Frontal cortex (tissue), 4 donors: ENCODE data around the gene PEX11B. TPM values are rescaled to one million over a fixed set of nuclear protein-coding genes. Genes with fewer than 3 reads are reported as not detected.

ENCODE experiments used
- DNase-seq, 2 donors: peaks; one replicate each; pipeline ENCODE4 v3.0.0; 2012; ENCODE audit warnings: low spot score in 2 of 2
- FAIRE-seq: peaks from 2 replicates; lab custom pipeline; 2012; peaks lifted over from hg19 to GRCh38; lab: Jason Lieb, UNC
- total RNA-seq: library from RNA; depleted of rRNA; stranded (reverse); fragments of >200 nt; gene quantifications from one replicate; pipeline ENCODE4 v1.2.3, GENCODE V29; 2014
- donor health status: control.
- donor health status: control.
- donor health status: control.

PEX11B gene
- total RNA-seq, result 35.5 TPM

GRCh38 chr1:145918144-145918991 is at the start of gene PEX11B:
TSS of gene PEX11B (minus strand) at chr1:145918717. CDS start at chr1:145918688, 29 bp downstream.
- no peak for FAIRE-seq
- peak; percentile 81 to 85 for DNase-seq

- FAIRE-seq (no peak), DNase-seq (no peak)
These were observed 48.8 kb upstream of the PEX11B start for GRCh38 chr1:145967288-145967687.

GRCh38 chr1:145965119-145965744 is 46.7 kb upstream of the PEX11B start:
- no peak for DNase-seq
- FAIRE-seq, result no peak

GRCh38 chr1:145964328-145965118 is 46.0 kb upstream of the PEX11B start, which contains the start of the genes ANKRD34A and POLR3GL:
TSS of gene ANKRD34A (minus strand) at chr1:145964575. CDS start at chr1:145961759, 2,816 bp downstream.
TSS of gene POLR3GL (plus strand) at chr1:145964690. CDS start at chr1:145974866, 10,176 bp downstream.
- FAIRE-seq, result no peak
- peak; percentile 82 to 88 for DNase-seq

GRCh38 chr1:145963265-145964019 is 44.9 kb upstream of the PEX11B start:
- DNase-seq (no peak), FAIRE-seq (no peak)

DNA sequence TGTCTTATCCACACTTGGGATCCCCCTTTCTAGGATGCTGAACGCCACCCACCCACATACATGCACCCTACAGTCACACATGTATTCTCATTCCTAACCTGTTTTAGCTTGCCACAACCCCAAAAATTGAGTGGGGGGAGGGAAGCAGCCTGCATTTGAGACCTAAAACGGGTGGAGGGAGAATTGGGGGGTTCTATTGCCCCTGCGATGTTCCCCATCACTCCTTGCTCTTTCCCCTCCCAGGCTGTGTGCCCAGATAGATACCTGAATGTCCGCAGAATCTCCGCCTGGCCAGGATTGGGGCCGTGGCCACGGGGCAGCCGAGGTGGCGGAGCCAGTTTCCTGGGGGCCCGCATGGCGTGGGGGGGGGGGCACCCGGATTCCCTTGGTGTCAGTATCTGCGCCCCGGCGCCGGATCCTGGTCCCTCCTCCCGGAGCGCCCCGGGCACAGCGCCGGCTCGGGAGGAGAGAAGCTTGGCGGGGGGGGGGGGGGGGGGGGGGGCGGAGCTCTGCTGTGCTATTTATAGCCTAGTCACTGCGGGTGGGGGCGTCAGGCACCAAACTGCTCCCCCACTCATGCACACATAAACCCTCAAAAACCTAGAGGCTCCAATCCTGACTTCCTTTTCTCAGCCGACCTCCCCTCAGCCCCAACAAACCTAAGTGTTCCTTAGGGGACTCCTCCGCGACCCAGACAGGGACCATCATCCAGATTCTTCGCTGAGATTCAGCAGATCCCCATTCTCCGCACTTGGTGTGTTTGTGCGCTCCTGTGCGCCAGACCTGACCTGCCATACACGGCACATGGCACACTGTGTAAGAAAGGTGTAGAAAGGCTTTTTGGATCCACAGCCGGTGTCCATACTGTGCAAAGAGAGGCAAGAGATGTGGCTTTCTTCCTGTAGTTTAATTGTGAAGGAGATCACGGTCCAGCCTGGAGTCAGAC is 43.9 kb upstream of the PEX11B start:
- FAIRE-seq, result no peak
- peak; percentile 79 to 81 for DNase-seq

- FAIRE-seq, result no peak
- peak in 1 of 2 donors; percentile 53 for DNase-seq
These were observed 43.1 kb upstream of the PEX11B start for GRCh38 chr1:145961425-145962156.

DNA sequence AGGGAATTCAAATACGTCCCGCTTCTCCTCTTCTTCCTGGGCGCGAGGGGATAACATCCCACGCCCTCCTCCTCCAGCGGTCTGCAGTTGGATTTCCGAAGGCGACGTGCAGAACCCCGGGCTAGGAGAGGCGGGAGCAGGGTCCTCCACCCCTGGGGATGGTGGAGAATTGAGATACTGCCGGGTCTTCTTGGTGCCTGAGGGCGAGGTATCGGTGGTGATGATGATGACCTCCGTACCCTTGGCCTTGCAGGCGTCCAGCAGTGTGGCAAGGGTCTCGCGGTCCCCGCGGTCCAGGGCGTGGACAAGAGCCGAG is 42.5 kb upstream of the PEX11B start:
- FAIRE-seq (no peak), DNase-seq (no peak)

- FAIRE-seq, result no peak
- DNase-seq, result peak; percentile 60 to 66
These were observed 42.1 kb upstream of the PEX11B start for GRCh38 chr1:145960468-145961108.

DNA sequence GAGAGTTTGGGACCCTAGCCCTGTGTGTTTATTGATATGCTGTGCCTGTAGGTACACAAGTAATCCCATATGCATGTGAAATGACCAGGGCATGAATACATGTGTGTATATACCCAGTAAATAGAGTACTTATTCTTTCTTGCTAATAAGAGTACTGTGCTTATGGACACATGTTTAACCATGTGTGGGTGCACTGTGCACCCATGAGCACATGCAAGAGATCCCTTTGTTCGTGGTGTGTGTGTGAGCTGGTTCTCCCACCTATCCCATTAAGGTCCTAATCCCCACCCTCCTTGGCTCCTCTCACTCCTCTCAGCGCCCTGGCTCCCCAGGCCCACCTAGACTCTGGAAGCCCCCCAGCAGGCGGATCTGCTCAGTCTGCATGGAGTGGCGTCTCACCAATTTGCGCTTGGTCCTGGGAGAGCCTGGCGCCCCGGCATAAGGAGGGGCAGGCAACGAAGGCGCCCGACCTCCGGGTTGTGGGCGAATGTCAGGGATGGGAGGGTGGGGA is 41.5 kb upstream of the PEX11B start:
- no peak for FAIRE-seq

DNA sequence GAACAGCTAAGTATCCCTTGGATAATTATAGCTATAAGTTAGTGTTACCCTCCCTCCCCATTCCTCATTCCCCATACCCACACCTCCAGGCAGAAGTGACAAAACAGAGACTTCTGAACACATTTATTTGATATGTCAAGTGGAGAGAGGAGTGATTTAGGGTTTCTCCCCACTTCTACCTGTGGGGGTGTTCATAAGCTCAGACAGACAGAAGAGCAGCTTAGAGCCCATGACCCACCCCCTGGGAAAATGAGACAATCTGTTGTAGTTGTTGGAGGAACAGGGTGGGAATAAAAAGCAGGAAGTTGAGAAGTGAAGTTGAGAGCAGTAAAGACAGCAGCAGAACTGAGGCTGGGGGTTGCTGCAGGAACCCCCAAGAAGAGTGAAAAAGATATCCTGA is 40.8 kb upstream of the PEX11B start:
- FAIRE-seq (no peak), DNase-seq (no peak)

More for the DNA sequence above, 41.5 kb upstream of the PEX11B start:
- DNase-seq, result no peak

GRCh38 chr1:145958734-145959133 is 40.2 kb upstream of the PEX11B start:
- FAIRE-seq, result no peak
- no peak for DNase-seq

DNA sequence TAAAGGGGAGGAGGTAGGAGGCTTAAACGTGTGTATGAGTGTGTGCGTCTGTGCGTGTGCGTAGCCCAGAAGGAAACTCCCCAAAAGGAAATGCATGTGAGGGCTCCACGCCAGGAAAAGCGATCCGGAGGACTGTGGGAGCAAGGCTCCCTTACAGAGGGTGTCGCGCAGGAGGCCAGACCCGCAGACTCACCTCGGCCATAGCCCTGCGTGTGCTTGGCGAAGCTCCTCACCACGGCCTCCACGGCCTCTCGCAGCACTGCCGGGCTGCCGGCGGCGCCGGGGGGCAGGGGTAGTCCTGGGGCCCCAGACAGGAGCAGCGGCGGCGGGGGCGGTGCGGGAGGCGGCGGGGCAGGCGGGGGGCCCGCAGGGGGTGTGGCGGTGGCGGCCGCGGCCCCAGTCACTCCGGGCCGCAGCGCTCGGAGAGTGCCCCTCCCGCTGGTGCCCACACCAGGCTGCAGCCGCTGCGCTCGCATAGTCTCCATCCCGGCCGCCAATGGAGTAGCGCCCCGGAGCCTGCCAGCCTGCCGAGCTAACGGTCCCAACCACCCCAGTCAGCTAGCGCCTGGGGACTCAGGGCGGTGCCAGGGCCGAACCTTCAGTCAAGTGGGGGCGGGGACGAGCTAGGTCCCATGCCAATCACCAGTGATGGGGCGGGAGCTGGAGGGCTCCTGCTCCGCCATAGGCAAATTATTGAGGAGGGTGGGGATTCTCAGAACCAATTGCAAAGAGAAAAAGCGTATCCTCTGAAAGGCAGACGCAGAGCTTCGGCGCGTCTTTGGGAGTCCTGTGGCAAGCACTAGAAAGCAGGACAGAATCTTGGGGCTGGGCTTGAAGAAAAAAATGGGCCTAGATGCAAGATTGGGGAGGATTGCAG is 39.2 kb upstream of the PEX11B start, which contains the start of gene LIX1L:
TSS of gene LIX1L (minus strand) at position 575 of the 877 bp plus-strand sequence. CDS start at position 485, 90 bp downstream.
- DNase-seq (peak; percentile 94), FAIRE-seq (peak; percentile 31)

- DNase-seq (no peak), FAIRE-seq (no peak)
These were observed 38.4 kb upstream of the PEX11B start for GRCh38 chr1:145956781-145957442.

GRCh38 chr1:145956361-145956760 is 37.8 kb upstream of the PEX11B start:
- DNase-seq (no peak), FAIRE-seq (no peak)

DNA sequence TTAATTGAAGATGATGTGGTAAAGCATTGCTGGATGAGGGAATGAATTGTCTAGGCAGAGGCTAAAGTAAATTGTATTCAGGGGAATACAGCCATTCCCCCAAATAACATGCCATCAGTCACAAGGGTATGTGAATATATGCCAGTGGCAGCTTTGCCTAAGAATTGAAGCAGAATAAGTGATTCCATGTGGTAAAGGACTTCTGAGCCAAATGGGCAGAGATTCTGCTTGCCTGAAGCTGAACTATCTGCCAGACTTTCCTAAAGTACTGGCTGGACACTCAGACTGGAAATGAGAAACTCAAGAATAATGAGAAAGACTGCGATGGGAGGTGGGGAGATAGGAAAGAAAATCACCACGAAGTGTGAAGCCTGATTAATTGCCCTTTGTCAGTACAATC is 36.9 kb upstream of the PEX11B start:
- DNase-seq (no peak), FAIRE-seq (no peak)
